Choroid plexus epithelial cell (primary cell): Measurements from ENCODE around the gene NRIP1.

Experiments
- DNase-seq: peaks from one replicate; pipeline ENCODE4 v3.0.0-alpha.2; 2010; ENCODE audit warnings: low read depth
- H3K4me3 ChIP-seq: 2 replicates; pipeline ENCODE4 v1.5.1; 2011; ENCODE audit warnings: low read depth, mild to moderate bottlenecking, control low read depth, low read length, moderate library complexity
- CTCF ChIP-seq: conservative IDR thresholded peaks from 2 replicates; pipeline ENCODE4 v1.5.1; 2011; ENCODE audit warnings: low read depth, mild to moderate bottlenecking, control low read depth, inconsistent platforms, low read length, moderate library complexity

Gene NRIP1

GRCh38 chr21:15096146-15096545, 31.3 kb upstream of the NRIP1 start:
- no peak overlapping the region for H3K4me3 ChIP-seq
- no peak for DNase-seq
- TF ChIP-seq CTCF, result no peak

- no peak for TF ChIP-seq CTCF
- DNase-seq, result no peak
- no peak overlapping the region for H3K4me3 ChIP-seq
These were observed 30.5 kb upstream of the NRIP1 start for GRCh38 chr21:15095326-15095725.

GRCh38 chr21:15094706-15095105, 29.9 kb upstream of the NRIP1 start:
- TF ChIP-seq CTCF, result no peak
- no peak overlapping the region for H3K4me3 ChIP-seq
- no peak for DNase-seq

- no peak for TF ChIP-seq CTCF
- DNase-seq, result no peak
- H3K4me3 ChIP-seq, result no peak overlapping the region
These were observed 28.4 kb upstream of the NRIP1 start for GRCh38 chr21:15093216-15093615.

- no peak overlapping the region for H3K4me3 ChIP-seq
- no peak for DNase-seq
- no peak for TF ChIP-seq CTCF
These were observed 27.9 kb upstream of the NRIP1 start for GRCh38 chr21:15092745-15093144.

- no peak for TF ChIP-seq CTCF
- no peak overlapping the region for H3K4me3 ChIP-seq
- DNase-seq, result no peak
These were observed 25.6 kb upstream of the NRIP1 start for GRCh38 chr21:15090390-15090789.

GRCh38 chr21:15088488-15088887, 23.7 kb upstream of the NRIP1 start:
- no peak overlapping the region for H3K4me3 ChIP-seq
- no peak for DNase-seq
- no peak for TF ChIP-seq CTCF
